GM18511 (cell line): ENCODE measurements around the gene ZNFX1.
A peak's percentile ranks its signal among the peaks of the same experiment; 100 is the strongest.

Experiments
- ATAC-seq: cut with Tn5 transposase; IDR thresholded peaks from one replicate; pipeline ENCODE4 v1.9.1; 2021; ENCODE audit warnings: mild to moderate bottlenecking, moderate library complexity; ENCODE audit not compliant: unreplicated experiment

Gene ZNFX1

DNA sequence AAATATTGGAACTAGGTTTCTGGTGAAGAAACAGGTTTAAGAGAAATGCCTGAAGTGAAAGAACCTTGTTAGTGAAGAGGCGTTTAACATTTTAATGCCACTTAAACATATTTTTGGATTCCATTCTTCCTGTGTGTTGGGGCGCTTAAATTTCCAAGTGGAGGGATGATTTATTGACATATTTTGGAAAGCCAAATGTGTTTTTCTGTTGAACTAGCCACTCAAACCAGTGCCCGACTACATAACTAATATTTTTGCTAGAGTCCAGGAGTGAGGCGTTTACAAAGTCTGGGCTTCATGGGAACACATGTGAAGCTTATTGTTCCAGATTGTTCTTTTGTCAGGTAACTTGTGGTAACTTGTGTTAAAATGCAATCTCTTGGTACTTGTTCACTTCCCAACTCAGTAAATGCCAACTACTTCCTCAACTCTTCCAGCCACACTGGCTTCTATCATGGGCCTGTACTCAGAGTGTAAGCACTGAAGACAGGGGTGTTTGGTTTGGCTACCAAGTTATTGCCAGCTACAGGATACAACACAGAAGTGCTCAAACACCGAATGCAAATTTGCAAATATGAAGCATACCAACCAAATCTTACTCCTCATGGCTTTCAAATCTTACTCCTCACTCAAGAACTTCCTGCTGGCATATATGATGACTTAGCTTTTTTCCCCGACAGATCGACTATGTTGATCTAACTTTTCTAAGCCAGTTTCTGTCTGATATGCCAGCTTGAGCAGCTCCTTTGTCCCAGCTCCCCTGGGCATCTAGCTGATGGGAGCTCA, 2.0 kb upstream of the ZNFX1 start:
- ATAC-seq = no peak

GRCh38 chr20:49278818-49279676, 1.2 kb upstream of the ZNFX1 start:
- no peak for ATAC-seq

GRCh38 chr20:49277786-49278035, 146 bp downstream of the ZNFX1 start:
- no peak for ATAC-seq

DNA sequence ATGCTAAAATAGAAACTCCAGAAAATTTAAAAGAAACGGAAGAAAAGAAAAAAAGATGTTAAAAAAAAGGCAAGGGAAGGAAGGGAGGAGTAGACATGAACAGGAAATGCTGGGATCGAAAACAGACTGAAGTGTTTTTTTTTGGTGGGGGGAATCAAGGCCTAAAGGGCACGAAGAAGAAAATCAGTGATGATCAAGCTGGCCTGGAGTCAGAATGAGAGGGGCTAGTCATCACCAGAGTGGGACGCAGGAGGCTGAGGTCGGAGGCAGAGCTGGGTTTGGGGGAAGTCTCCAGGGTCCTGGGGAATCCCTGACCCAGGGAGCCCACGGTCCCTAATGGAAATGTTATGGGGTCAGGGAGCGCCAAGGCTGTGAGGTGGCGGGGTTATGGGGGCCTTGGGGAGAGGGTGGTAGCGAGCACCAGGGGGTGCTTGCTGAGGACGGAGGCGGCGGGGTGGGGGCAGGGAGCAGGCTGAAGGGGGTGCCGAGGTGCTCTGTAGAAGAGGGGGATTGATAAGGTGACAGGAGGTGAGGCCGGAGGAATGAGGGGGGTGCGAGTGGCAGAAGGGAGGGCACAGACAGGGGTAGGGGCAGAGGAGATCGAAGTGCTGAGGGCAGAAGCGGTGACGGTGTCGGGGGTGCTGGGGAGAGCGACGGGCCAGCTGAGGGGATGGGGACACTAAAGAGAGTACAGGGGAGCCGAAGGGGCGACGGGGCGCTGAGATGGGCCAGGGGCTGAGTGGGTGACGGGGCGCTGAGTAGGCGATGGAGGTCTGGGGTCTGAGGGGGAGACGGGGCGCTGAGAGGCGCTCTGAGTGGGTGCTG, 684 bp downstream of the ZNFX1 start:
- no peak for ATAC-seq

GRCh38 chr20:49276161-49276960, 1.5 kb downstream of the ZNFX1 start:
- no peak for ATAC-seq

DNA sequence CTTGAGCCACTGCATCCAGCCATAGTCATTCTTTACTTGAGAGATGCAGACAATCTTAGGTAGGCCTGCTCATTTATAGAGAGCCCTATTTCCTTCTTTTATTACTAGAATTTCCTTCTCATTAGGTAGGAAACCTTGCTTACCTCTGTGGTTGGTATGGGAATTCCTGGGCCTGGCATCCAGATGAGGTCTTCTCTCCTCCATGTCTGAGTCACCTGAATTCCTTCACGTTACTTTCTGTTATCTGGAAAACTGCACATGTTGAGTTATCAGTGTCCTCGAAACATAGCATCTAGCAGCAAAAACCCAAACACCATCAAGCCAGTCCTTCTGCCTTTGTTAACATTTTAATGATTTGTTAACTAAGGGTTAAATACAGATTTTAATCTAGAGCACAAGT, 2.2 kb downstream of the ZNFX1 start:
- no peak for ATAC-seq

- ATAC-seq = no peak
Measured at GRCh38 chr20:49275216-49275615, 2.6 kb downstream of the ZNFX1 start.

- ATAC-seq = no peak
Measured at GRCh38 chr20:49273696-49274277, 4.1 kb downstream of the ZNFX1 start.

GRCh38 chr20:49272654-49273053, 5.2 kb downstream of the ZNFX1 start:
- peak; percentile 47 for ATAC-seq

GRCh38 chr20:49270736-49271135, 7.1 kb downstream of the ZNFX1 start:
- no peak for ATAC-seq

DNA sequence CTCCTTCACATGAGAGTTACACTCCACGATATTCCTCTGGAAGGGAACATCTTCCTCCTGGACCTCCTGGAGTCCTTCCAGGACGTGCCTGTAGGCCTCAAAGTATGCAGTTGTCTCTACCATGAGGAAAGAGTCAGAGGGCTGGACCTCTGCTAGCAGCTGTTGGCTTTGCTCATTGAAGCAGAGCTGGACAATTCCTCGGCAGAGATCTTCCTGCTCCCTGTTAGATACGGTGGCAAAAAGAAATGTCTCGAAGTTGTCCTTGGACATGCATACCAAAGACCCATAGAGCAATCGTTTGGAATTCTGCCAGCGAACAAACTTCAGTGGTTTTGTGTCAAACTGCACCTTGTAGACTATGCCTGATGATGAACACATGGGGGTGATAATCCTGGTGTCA, 7.7 kb downstream of the ZNFX1 start:
- no peak for ATAC-seq

- ATAC-seq = no peak
Measured at GRCh38 chr20:49268600-49269365, 9.1 kb downstream of the ZNFX1 start.

- no peak for ATAC-seq
Measured at GRCh38 chr20:49267327-49267726, 10.5 kb downstream of the ZNFX1 start.

DNA sequence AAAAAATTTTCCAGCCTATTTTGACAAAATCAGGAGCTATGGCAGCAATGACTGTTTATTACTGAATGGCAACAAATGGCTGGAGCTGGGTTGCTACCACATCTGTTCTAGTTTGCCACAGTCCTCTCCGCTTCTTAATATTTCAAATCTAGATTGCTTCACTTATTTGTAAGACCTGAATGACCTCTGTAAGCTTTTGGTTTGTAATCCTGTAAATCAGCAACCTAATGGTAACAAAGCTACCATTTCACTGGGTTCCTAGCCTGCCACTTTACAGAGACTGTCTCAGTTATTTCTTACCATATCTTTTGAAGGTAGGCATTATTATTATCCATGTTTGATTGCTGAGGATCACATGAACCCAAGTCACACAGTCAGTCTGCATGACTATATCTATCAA, 15.4 kb downstream of the ZNFX1 start:
- ATAC-seq = no peak

GRCh38 chr20:49261173-49261572, 16.7 kb downstream of the ZNFX1 start:
- ATAC-seq = no peak

DNA sequence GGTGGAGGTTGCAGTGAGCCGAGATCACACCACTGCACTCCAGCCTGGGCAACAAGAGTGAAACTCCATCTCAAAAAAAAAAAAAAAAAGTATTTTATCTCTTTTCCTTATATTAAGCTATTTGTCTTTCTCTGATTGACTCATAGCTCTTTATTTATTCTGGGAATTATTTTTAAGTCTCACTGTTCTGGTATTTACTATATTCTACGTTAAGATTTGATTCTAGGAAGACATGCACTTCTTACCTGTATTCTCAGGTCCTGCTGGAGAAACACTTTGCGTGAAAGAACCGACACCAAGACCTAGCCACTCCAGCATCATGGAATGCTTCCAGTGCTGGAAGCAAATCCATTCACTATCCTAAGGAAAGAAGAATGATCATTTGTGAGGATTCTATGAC, 17.6 kb downstream of the ZNFX1 start:
- ATAC-seq = no peak

GRCh38 chr20:49259799-49260198, 18.1 kb downstream of the ZNFX1 start:
- ATAC-seq = no peak

- ATAC-seq = no peak
Measured at GRCh38 chr20:49259284-49259683, 18.6 kb downstream of the ZNFX1 start.

GRCh38 chr20:49256261-49256660, 21.6 kb downstream of the ZNFX1 start:
- no peak for ATAC-seq
